Stimulated activated CD8-positive, alpha-beta memory T cell treated with anti-CD3 and anti-CD28 coated beads, Interleukin-15, amount 100 ng/mL, for 48 hours (primary cell): ENCODE results near the gene TLE6.
A peak's percentile ranks its signal among the peaks of the same experiment; 100 is the strongest.
"Not testable (repeated sequence)": the region's sequence is repeated elsewhere in the genome, so short reads cannot be mapped to it uniquely, and the experiment has no call there.

Source experiments
- DNase-seq, 2 donors: peaks; one replicate each; pipeline ENCODE4 v3.0.0-alpha.2; 2020; ENCODE audit warnings: low read depth in 2 of 2

TLE6 gene

DNA sequence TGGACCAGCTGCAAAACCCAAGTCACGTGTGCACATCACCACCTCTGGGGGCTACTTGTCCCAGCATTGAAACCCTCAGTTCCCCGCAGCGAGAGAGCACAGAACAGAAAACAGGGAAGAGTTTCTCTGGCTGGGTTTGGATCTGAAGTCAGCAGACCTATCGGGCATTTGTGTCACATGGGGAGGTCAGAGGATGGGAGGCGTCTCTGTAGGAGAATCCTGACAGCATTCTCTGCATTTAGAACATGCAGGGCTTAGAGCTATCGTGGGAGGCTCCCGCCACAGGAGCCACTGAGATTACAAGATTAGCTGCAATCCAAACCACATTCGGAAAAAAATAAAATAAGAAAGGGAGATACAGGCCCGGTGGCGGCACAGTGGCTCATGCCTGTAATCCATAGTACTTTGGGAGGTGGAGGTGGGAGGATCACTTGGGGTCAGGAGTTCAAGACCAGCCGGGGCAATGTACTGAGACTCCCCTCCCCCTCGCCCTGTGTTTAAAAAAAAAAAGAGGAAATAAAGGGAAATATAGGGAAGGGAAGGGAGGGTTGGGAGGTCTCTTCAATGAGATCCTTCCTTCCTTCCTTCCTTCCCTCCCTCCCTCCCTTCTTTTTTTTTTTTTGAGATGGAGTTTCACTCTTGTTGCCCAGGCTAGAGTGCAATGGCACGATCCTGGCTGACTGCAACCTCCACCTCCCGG is 2.9 kb upstream of the TLE6 start:
- peak in 1 of 2 donors; percentile 24 for DNase-seq

DNA sequence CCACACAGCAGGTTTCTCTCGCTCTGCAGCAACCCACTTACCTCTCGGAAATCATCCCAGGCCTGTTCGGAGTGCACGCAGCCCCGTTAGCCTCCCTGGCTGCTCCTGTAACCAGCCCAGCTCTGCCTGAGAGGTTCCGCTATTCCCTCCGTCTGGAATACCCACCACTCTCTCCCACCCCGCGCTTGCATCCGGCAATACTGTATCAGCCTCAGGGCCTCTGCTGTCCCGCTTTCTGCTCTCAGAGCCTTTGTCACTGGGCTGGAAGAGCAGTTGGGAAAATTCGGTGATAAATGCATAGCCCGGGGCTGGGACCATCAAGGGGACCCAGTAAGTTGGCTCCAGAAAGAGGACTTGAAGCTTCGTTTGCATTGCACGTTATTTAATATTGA is 759 bp upstream of the TLE6 start:
- DNase-seq = no peak

DNA sequence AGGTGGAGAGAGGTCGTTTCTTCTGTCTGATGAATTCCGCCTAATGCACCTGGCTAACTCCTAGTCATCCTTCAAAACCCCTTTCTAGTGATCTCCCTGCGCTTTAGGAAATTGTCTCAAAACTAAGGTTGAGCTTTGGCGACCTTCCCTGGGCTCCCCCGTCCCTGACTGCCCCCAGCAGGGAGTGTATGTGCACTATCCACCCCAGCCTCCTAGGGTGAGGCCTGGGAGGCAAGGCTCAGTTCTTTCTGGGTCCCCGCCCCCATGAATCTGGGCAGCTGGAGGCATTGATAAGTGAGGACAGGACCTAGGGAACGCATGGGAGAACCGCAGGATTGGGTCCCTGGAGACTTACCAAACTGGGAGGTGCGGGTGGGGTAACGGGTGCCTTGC is 378 bp downstream of the TLE6 start:
- DNase-seq = no peak

DNA sequence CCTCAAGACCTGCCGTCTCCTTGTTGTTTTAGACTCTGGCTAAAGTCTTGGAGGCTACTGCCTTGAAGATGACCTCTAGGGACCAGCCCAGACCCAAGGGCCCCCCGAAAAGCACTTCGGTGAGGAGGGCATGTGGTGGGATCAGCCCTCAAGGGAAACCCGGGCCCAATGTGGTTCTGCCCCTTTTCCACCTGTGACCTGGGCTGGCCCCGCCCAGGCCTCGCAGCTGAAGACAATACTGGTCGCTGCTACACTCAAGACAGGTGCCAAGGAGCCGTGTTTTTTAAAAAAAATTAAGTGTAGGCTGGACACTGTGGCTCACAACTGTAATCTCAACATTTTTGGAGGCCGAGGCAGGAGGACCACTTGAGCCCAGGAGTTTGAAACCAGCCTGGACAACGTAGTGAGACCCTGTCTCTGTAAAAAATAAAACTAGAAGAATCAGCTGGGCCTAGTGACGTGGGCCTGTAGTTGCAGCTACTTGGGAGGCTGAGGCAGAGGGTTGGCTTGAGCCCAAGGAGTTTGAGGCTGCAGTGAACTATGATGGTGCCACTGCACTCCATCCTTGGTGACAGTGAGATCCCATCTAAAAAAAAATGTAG is 903 bp downstream of the TLE6 start:
- no peak for DNase-seq

DNA sequence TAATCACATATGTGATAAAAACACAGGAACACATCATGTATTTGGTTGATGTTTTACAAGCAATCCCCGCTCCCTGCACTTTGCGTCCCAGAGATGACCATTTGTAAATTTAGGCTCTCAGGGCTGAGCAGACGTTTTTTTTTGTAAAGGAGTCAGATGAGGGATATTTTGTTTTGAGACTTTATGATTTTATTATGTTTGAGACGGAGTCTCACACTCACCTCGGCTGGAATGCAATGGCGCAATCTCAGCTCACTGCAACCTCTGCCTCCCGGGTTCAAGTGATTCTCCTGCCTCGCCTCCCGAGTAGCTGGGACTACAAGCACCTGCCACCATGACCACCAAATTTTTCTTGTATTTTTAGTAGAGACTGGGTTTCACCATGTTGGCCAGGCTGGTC is 1.4 kb downstream of the TLE6 start:
- DNase-seq = no peak

DNA sequence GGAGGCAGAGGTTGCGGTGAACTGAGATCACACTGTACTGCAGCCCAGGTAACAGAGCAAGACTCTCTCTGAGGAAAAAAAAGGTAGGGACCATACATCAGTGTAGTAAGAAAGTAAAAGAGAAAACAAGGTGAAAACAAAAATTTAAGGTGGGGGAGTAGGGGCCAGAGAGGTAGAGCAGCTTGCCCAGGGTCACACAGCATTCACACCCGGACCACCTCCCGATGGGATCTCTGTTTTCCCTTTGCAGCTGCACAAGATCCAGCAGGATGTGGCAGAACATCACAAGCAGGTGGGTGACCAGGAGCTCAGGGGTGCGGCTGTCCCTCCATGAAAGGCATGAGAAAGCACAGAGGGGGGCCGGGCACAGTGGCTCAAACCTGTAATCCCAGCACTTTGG is 4.5 kb downstream of the TLE6 start:
- DNase-seq = no peak

DNA sequence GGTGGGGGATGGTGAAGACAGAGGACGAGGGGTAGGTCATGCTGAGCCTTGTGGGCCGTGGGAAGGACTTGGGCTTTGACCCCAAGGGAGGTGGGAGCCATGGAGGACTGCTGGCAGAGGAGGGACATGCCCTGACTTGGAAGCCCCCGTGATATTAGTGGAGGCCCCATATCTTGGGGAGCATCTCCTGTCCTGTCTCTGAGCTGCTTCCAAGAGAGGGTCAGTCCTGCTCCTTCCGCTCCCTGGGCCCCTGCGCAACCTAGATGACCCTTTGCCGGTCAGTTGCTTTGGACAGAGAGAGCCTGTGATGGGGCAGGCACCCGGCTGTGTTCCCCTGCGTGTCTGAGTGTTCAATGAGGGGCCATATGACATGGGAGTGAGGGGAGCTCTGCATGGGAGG is 5.2 kb downstream of the TLE6 start:
- DNase-seq = no peak

DNA sequence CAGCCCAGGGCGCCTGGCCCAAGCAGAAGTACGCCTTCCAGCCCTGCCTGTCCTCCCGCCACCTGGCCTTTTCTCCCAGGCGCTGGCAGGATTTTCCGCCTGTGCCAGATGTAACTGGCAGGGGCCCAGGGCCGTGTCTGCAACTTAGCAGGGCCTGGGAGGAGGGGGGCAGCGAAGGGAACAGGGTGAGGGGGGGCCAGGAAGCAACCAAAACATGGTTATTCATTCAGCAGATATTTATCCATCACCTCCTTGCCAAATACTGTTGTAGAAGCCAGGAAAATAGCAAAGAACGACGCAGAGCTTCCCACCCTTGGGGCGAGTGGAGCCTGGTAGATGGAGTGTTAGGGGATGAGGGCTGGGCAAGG is 5.6 kb downstream of the TLE6 start:
- DNase-seq = no peak

DNA sequence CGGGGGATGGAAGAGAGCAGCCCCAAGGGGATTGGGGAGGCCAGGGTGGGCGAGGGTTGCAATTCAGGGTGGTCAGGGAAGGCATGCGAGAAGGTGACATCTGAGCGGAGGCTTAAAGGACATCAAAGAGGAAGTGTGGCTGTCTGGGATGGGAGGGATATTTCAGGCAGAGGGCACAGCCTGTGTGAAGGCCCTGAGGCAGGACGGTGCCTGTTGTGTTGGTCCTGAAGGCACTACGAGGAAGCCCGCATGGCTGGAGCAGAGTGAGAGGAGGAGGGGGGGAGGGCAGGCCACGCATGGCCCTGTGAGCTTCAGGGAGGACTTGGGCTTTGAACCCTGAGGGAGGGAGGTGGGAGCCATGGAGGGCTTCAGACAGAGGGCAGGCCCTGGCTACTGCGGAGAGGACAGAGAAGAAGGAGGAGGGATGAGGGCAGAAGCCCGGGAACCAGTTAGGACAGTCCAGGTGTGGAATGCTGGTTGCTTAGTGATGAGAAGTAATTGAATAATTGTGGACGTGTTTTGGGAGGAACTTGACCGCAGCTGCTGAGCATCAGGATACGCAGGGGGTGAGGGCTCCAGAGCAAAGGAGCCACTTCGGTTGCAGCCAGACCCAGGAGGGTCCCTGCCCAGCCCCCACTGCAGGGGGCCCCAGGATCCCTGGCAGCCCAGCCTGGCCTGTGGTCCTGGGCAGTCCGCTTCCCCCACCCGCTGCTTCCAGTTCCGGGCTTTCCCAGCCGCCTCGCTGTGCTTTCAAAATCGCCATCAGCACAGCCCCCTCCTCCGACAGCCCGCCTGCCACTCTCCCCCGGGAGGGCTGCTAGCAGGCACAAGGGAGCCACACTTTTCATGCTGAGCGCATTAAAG is 6.2 kb downstream of the TLE6 start:
- DNase-seq = no peak

DNA sequence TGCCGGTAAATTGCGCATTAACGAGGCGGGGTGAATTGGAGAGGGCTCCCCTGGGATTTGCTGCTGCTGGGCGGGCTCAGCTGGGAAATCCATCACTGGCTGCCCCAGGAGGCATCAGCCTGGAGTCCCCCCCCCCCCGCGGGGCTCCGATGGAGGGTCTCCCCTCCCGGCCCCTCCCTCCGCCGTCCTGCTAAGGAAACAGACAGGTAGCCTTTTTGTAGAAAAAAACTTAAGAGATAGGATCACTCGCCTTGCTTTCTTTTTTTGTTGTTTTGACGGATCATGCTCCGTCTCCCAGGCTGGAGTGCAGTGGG is 6.8 kb downstream of the TLE6 start:
- DNase-seq = no peak

DNA sequence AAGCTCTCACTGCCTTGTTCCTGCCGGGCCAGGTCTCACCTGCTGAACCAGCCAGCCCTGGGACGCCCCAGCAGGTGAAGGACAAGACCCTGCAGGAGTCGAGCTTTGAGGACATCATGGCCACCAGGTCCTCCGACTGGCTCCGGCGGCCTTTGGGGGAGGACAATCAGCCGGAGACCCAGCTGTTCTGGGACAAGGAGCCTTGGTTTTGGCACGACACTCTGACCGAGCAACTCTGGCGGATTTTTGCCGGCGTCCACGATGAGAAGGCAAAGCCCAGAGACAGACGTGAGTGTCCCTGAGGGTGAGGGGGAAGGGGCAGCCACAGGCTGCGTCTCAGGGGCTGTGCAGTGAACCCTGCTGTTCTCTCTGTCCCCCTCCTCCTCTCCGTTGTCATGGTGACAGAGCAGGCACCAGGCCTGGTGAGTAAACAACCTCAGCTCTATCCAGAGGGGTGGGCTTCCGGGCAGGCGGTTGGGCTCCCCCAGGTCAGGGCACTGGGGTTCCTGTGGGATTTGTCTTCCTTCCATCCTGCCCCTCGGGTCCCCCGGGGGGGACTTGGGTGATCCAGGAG is 9.7 kb downstream of the TLE6 start:
- no peak for DNase-seq

DNA sequence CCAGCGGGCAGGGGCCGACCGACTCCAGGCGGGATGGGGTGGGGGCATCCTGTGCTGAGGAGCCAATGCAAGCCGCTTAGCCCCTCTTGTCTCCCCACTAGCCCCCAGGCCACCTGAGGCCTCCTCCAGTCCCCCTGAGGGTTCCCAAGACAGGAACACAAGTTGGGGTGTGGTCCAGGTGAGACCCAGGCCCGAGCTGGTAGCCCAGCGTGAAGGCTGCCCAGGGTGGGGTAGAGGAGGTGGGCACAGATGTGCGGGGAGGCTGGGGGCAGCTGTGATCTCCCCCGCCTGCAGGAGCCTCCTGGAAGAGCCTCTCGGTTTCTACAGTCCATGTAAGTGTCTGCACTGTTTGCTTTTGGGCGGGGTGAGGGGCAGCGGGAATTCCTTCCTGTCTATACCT is 10.4 kb downstream of the TLE6 start:
- DNase-seq = no peak

DNA sequence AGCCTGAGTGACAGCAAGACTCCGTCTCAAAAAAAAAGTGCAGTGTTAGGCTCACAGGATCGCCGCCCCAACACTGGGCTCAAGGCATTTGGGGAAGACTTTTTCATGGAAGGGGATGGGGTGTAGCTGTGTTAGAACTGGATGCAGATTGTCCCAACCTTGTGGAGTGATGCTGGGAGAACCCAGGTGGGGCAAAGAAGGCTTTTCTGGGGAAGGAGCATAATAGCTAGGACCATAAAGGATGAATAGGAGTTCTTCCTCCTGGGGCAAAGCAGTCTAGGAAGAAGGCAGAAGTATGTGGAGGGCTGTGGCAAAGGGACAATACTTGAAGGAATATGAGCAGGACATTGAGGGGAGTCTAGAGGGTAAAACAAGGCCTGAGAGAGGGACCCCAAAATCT is 11.2 kb downstream of the TLE6 start:
- DNase-seq = no peak

DNA sequence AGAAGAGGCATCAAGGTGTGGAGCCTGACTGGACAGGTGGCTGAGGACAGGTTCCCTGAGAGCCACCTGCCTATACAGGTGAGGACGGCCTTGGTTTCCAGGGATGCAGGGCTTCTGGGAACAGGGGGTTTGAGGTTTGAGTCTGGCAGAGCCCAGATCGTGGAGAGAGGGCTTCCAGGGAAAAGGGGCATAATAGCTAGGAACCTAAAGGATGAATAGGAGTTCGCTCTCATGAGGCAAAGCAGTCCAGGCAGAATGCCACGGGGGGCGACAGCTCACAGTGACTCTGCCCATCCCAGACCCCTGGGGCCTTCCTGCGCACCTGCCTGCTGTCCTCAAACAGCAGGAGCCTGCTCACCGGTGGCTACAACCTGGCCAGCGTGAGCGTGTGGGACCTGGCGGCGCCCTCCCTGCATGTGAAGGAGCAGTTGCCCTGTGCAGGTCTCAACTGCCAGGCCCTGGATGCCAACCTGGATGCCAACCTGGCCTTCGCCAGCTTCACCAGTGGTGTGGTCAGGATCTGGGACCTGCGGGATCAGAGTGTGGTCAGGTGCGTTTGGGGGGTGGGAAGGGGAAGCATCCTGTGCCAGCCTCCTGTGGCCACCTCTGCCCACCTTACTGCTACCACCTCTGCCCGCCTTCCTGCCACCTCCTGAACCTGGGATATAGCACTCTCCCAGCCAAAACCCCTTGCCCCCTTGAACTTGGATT is 12.0 kb downstream of the TLE6 start:
- no peak for DNase-seq

DNA sequence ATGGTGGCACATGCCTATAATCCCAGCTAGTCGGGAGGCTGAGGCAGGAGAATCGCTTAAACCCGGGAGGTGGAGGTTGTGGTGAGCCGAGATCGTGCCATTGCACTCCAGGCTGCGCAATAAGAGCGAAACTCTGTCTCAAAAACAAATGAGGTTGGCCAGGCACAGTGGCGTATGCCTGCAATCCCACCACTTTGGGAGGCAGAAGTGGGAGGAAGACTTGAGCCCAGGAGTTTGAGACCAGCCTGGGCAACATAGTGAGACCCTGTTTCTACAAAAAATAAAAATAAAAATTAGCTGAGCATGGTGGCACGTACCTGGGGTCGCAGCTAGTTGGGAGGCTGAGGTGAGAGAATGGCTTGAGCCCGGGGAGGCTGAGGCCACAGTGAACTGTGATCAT is 15.0 kb downstream of the TLE6 start:
- DNase-seq = not testable (repeated sequence)

DNA sequence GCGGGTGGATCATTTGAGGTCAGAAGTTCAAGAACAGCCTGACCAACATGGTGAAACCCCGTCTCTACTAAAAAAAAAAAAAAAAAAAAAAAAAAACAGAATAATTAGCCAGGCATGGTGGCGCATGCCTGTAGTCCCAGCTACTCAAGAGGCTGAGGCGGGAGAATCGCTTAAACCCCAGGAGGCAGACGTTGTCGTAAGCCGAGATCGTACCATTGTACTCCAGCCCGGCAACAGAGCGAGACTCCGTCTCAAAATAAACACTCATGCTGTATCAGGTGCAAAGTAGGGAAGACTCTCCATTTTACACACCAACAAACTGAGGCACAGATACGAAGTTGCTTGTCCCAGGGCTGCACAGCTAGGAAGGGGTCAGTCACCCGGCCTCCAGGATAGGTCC is 15.6 kb downstream of the TLE6 start:
- no peak for DNase-seq

DNA sequence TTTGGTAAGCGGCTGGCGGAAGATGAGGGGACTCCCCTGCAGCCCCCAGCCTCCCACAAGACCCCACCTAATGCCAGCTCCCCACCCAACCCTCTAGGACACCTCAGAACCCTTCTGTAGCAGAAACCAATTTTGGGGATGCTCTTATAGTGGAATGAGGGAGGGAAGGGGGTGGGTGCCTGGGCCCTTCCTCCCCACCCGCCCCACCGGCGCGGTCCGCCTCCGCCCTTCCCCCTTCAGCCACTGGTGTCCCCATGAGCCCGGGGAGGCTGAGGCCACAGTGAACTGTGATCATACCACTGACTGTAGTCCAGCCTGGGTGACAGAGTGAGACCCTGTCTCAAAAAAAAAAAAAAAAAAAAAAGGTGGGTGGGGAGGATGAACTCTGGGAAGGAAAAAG is 16.2 kb downstream of the TLE6 start:
- DNase-seq = no peak

DNA sequence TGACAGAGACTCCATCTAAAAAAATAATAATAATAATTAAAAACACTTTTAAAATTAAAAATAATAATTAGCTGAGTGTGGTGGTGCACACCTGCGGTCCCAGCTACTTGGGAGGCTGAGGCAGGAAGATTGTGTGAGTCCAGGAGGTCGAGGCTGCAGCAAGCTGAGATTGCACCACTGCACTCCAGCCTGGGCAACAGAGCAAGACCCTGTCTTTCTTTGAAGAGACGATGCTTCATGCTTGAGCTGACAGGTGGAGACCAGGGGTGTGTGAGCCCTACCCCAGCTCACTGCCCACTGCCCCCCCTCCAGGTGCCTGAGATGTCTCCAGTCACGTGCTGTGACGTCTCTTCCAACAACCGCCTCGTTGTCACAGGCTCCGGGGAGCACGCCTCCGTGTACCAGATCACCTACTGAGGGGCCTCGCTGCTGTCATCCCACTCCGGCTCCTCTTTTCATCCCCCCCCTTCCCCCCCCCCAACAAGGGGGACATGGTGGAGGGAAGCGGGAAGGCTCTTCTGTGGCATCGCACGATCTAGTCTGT is 17.3 kb downstream of the TLE6 start:
- no peak for DNase-seq

DNA sequence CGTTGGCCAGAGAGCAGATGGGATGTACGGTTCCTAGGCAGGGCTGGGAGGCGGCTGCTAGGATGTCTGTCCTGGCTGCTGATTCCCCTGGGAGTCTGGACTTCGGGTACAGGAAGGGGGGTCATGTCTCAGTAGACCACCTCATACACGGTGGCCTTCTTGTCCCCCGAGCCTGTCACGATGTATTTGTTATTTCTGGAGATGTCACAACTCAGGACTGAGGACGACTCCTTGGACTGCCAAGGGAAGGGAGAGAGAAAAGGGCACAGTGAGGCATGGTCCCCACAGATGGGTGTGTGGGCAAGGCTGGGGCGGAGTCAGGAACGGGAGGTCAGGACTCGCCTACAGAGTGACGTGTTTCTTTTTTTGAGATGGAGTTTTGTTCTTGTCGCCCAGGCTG is 20.4 kb downstream of the TLE6 start:
- no peak for DNase-seq

DNA sequence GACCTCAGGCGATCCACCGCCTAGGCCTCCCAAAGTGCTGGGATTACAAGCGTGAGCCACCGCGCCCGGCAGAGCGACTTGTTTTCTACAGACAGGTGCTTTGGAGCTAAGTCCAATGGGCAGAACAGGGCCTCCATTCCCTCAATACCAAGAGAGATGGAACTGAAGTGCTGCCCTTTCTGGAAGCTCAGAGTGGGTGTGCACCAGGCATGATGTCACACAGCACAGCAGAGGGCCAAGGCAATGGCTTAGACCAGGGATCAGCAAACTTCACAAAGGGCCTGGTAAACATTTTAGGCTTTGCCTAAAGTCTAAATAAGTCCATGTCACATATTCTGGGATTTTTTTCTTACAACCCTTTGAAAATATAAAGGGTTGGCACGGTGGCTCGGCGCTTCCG is 21.3 kb downstream of the TLE6 start:
- DNase-seq = no peak

DNA sequence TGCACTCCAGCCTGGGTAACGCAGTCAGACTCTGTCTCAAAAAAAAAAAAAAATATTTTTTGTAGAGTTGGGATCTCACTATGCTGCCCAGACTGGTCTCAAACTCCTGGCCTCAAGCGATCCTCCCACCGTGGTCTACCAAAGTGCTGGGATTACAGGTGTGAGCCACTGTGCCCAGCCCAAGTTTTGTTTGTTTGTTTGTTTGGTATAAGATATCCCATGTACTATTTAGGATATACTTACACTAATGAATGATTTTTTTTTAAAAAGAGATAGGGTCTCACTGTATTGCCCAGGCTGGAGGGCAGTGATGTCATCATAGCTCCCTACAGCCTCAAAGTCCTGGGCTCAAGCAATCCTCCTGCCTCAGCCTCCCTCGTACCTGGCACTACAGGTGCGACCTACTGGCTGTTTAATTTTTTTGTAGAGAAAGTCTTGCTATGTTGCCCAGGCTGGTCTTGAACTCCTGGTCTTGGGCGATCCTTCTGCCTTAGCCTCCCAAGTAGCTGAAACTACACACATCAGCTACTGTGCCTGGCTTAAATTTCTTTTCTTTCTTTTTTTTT is 24.0 kb downstream of the TLE6 start:
- no peak for DNase-seq

DNA sequence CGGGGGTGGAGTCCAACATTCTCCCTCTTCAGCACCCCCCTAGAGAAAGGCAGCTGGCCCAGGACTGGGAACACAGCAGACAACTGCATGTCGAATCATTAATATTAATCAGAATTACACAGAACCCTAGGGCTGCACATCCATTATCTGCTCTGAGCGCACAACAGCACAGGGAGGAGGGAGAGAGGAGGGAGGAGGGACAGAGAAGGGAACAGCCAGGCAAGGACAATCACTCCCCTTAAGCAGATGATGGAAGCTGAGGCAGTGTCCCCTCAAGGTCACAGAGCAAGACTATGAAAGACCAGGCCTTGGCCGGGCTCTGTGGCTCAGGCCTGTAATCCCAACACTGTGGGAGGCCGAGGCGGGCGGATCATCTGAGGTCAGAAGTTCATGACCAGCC is 25.7 kb downstream of the TLE6 start:
- DNase-seq = no peak
